AG10803 (cell line): ENCODE results near the gene TPGS1.
"Not testable (repeated sequence)": the region's sequence is repeated elsewhere in the genome, so short reads cannot be mapped to it uniquely, and the experiment has no call there.

ENCODE experiments used
- DNase-seq: peaks from one replicate; pipeline ENCODE4 v3.0.0; 2010; ENCODE audit warnings: low read depth
- H3K4me3 ChIP-seq: 2 replicates; pipeline ENCODE4 v1.5.1; 2011; ENCODE audit warnings: mild to moderate bottlenecking, low read length, control low read depth
- TF ChIP-seq, protein P1 (sequence below): conservative IDR thresholded peaks from 2 replicates; pipeline ENCODE4 v1.5.1; 2011; ENCODE audit warnings: mild to moderate bottlenecking, low read length, control low read depth, inconsistent platforms

The TPGS1 gene

DNA sequence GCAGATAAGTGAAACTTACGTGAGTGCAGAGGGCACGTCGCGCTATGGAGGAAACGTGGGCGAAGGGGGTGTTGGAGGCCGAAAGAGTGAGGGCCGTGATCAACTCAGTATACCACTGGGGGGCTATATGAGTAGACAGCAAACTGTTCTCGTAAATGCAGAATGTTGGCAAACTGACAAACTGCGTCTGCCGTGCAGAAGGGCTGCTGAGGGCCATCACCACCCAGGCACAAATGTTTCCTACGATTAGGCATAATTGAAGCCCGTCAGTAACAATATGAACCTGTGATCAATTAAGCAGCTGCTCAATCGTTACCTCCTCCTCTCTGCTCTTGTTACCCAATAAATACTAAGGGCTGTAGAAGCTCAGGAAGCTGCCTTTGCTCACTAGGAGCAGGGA is 28.3 kb upstream of the TPGS1 start:
- TF ChIP-seq, protein P1, sequence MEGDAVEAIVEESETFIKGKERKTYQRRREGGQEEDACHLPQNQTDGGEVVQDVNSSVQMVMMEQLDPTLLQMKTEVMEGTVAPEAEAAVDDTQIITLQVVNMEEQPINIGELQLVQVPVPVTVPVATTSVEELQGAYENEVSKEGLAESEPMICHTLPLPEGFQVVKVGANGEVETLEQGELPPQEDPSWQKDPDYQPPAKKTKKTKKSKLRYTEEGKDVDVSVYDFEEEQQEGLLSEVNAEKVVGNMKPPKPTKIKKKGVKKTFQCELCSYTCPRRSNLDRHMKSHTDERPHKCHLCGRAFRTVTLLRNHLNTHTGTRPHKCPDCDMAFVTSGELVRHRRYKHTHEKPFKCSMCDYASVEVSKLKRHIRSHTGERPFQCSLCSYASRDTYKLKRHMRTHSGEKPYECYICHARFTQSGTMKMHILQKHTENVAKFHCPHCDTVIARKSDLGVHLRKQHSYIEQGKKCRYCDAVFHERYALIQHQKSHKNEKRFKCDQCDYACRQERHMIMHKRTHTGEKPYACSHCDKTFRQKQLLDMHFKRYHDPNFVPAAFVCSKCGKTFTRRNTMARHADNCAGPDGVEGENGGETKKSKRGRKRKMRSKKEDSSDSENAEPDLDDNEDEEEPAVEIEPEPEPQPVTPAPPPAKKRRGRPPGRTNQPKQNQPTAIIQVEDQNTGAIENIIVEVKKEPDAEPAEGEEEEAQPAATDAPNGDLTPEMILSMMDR: no peak
- no peak overlapping the region for H3K4me3 ChIP-seq
- no peak for DNase-seq

DNA sequence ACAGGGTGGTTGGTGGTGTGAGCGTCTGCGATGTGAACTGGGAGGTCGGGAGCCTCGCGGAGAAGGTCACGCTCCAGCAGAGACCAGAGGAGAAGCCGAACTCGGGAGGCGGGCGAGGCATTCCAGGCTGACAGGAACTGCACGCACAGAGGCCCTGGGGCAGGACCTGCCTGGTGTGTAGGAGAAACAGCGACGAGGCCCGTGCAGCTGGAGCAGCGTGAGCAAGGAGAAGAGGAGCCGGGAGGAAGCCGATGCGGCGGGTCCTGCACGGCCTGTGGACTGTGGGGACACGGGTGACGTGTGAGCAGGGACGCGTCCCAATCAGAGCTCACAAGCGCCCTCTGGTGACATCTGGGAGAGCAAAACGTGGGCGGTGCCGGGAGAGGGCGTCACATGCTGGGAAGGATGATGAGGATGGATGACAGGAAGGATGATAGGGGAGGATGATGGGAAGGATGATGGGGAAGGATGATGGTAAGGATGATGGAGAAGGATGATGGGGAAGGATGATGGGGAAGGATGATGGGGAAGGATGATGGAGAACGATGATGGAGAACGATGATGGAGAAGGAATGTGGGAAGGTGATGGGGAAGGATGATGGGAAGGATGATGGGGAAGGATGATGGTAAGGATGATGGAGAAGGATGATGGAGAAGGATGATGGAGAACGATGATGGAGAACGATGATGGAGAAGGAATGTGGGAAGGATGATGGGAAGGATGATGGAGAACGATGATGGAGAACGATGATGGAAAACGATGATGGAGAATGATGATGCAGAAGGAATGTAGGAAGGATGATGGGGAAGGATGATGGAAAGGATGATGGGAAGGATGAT is 27.1 kb upstream of the TPGS1 start:
- DNase-seq: peak; percentile 53
- H3K4me3 ChIP-seq: peak overlapping the region; percentile 35
- TF ChIP-seq, protein P1: peak; percentile 52

DNA sequence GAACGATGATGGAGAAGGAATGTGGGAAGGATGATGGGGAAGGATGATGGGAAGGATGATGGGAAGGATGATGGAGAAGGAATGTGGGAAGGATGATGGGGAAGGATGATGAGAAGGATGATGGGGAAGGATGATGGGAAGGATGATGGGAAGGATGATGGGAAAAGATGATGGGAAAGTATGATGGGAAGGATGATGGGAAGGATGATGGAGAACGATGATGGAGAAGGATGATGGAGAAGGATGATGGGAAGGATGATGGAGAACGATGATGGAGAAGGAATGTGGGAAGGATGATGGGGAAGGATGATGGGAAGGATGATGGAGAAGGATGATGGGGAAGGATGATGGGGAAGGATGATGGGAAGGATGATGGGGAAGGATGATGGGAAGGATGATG is 26.2 kb upstream of the TPGS1 start:
- not testable (repeated sequence) for DNase-seq, H3K4me3 ChIP-seq

DNA sequence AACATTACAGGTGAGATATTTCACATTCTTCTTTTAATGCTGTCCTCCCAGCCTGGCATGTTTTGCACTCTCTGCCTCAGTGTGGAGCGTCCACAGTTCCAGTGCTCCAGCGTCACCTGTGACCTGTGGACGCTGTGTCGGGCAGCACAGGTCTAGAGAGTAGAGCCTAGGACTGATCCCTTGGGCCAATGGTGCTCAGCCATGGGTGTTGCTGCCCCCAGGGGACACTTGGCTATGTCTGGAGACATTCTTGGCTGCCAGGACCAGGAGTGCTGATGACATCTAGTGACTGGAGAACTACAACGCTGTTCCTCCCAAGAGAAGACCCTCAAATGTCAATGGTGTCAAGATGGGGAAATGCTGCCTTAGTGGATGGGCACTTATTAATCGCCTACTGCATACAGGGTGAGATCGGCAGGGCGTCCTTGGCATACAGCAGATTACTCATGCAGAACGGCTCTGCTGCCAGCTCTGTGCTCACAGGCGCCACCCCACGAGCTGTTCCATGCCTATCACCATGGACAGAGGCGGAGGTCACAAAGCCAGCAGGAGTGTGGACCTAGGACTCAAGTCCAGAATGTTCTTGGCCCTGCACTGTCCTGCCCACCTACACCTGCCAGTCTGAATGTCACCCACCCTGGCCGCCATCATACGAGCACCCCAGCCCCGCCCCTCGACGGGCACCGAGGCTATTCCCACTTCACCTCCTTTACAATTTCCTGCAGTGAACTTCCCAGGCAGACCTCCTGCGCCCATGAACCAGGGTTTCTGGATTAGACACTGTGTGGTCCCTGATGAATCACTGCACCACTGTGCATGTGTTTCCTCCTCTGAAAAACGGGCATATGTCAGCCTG is 24.9 kb upstream of the TPGS1 start:
- TF ChIP-seq, protein P1: no peak
- H3K4me3 ChIP-seq: no peak overlapping the region
- DNase-seq: no peak

DNA sequence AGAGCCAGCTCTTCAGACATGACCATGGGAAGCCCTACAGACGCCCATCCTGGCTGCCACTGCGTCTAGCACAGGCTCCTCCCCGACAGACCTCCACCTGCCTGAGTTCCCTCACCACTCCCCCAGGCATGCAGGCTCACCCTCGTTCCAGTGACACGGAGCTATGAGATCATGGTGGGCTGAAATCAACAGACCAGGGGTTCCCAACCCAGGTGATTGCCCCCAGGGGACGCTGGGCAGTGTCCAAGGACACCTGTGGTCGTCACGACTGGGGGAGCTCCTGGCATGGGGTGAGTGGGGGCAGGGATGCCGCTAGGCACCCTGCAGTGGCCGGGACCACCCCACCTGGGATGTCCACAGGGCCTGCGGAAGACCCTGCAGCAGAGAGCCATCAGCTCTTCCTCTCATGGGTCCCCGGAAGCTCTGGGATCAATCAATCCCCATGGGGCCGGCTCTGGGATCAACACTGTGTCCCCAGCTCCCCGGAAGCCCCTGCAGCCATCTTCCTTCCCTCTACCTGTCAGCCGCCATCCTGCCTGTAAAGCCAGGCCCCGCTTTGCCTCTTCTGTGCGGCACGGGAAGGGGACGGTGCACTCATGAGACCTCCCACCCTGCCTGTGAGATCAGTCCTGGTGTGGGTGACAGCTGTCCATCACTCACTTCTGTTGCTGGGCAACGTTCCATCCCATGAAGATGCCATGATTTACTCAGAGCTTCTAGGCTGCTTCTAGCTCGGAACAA is 23.8 kb upstream of the TPGS1 start:
- H3K4me3 ChIP-seq: no peak overlapping the region
- DNase-seq: no peak
- TF ChIP-seq, protein P1: no peak

DNA sequence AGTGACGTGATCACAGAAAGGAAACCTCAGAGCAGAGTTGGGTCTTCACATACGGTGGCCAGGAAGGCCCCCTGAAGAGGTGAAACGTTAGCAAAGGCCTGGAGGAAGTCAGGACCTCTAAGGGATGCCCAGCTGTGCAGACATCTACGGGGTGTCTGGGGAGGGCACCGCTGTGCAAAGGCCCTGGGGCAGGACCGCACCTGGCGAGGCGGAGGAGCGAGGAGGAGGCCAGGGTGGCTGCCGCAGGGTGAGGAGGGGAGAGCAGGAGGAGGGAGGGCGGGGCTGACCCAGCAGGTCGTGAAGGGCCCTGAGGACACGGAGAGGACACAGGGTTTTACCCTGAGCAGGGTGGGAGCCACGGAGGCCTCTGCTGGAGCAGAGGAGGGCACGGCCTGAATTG is 22.8 kb upstream of the TPGS1 start:
- DNase-seq: no peak
- TF ChIP-seq, protein P1: no peak
- no peak overlapping the region for H3K4me3 ChIP-seq

DNA sequence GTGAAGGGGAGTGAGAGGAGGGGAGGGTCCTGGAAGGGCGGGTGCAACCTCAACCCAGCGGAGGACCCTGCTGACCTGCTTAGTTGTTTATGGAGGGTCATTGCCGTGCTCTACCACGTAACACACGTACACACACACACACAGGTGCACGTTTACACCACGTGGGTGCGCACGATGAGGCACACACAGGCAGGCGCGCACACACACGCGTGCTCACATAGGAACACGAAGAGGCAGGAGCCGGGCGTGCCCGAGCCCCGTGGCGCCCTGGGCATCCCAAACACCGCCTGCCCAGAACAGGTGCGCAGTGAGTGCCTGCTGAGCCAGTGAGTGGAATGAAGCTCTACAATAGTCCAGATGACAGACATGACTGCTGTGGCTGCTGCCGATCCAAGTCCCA is 22.2 kb upstream of the TPGS1 start:
- no peak for DNase-seq
- TF ChIP-seq, protein P1: no peak
- H3K4me3 ChIP-seq: no peak overlapping the region
